ENCODE measurements around the gene APOC4.
"Not testable (repeated sequence)": the region's sequence is repeated elsewhere in the genome, so short reads cannot be mapped to it uniquely, and the experiment has no call there.

The APOC4 gene

GRCh38 chr19:44914433-44915206 is 27.4 kb upstream of the APOC4 start, which contains the start of gene APOC1:
APOC1 (plus strand) TSS chr19:44914608; CDS start chr19:44914892, 284 bp downstream.
- DNase-seq (ENCODE audit: low spot score) = peak; percentile 86

GRCh38 chr19:44924243-44924725 is 17.8 kb upstream of the APOC4 start:
- DNase-seq (ENCODE audit: low spot score) = no peak

- no peak for DNase-seq (ENCODE audit: low spot score)
Measured at GRCh38 chr19:44925114-44925891, 16.7 kb upstream of the APOC4 start.

GRCh38 chr19:44926245-44927077 is 15.6 kb upstream of the APOC4 start:
- DNase-seq (ENCODE audit: low spot score) = not testable (repeated sequence)

GRCh38 chr19:44927746-44928145 is 14.3 kb upstream of the APOC4 start:
- DNase-seq (ENCODE audit: low spot score) = no peak

GRCh38 chr19:44930088-44930487 is 11.9 kb upstream of the APOC4 start:
- DNase-seq (ENCODE audit: low spot score) = no peak

GRCh38 chr19:44931541-44931940 is 10.5 kb upstream of the APOC4 start:
- no peak for DNase-seq (ENCODE audit: low spot score)

GRCh38 chr19:44939668-44940067 is 2.4 kb upstream of the APOC4 start:
- DNase-seq (ENCODE audit: low spot score) = no peak

GRCh38 chr19:44943801-44944249 is 1.8 kb downstream of the APOC4 start:
- no peak for DNase-seq (ENCODE audit: low spot score)

- no peak for DNase-seq (ENCODE audit: low spot score)
Measured at GRCh38 chr19:44947041-44947581, 5.1 kb downstream of the APOC4 start.

- DNase-seq (ENCODE audit: low spot score) = no peak
Measured at GRCh38 chr19:44948237-44948636, 6.2 kb downstream of the APOC4 start.

GRCh38 chr19:44948763-44949374 is 6.8 kb downstream of the APOC4 start:
- DNase-seq (ENCODE audit: low spot score) = no peak

- DNase-seq (ENCODE audit: low spot score) = no peak
Measured at GRCh38 chr19:44949550-44949949, 7.5 kb downstream of the APOC4 start.

- peak; percentile 89 for DNase-seq (ENCODE audit: low spot score)
Measured at GRCh38 chr19:44951179-44952159, 9.4 kb downstream of the APOC4 start.

GRCh38 chr19:44954278-44954648 is 12.2 kb downstream of the APOC4 start:
- DNase-seq (ENCODE audit: low spot score) = no peak

- peak; percentile 98 for DNase-seq (ENCODE audit: low spot score)
Measured at GRCh38 chr19:44954649-44955504, 12.8 kb downstream of the APOC4 start, which contains the start of gene CLPTM1. CLPTM1 (plus strand) TSS chr19:44955380; CDS start chr19:44955396, 16 bp downstream.

- peak; percentile 15 for DNase-seq (ENCODE audit: low spot score)
Measured at GRCh38 chr19:44955505-44956439, 13.7 kb downstream of the APOC4 start.

GRCh38 chr19:44957526-44957925 is 15.5 kb downstream of the APOC4 start:
- DNase-seq (ENCODE audit: low spot score) = no peak

Data from hematopoietic multipotent progenitor cell treated with erythropoietin and hydrocortisone succinate and interleukin-3 and kit ligand, for 17 days (in vitro differentiated cells).